ENCODE results near the gene SNPH.

DNA sequence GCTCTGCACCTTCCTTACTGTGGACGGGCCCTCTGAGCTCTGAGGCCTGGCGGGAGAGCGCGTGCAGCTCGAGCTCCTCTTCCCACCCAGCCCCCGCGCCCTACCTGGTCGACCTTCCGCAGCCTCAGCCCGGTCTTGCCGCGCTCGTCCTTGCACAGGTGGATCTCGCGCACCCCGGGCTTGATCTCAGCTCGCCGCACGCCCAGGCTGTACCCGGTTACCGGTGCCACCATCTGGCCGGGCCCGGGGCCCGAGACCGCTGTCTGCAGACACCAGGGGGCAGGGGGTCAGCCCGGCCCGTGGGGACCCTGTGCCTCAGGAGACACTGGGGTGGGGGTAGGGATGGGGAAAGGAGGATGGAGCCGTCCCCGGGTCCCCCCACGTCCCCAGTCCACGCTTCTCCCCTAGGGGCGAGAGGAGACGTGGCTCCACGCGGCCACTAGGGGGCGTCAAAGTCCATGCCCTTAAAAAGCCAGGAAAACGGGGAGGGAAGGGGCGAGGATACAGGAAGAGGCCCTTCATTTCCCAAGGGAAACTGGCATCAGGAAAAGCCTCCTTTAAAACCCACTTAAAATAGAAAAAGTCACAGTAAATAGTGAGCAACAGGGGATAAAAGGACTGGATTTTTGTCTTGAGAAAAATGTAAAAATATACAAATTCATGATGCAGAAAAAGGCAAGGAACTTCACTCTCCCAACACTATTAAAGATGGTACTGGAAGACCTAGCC is 47.3 kb downstream of the SNPH start:
- TF ChIP-seq, protein P1, sequence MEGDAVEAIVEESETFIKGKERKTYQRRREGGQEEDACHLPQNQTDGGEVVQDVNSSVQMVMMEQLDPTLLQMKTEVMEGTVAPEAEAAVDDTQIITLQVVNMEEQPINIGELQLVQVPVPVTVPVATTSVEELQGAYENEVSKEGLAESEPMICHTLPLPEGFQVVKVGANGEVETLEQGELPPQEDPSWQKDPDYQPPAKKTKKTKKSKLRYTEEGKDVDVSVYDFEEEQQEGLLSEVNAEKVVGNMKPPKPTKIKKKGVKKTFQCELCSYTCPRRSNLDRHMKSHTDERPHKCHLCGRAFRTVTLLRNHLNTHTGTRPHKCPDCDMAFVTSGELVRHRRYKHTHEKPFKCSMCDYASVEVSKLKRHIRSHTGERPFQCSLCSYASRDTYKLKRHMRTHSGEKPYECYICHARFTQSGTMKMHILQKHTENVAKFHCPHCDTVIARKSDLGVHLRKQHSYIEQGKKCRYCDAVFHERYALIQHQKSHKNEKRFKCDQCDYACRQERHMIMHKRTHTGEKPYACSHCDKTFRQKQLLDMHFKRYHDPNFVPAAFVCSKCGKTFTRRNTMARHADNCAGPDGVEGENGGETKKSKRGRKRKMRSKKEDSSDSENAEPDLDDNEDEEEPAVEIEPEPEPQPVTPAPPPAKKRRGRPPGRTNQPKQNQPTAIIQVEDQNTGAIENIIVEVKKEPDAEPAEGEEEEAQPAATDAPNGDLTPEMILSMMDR (conservative IDR thresholded peaks at IDR 0.05; ENCODE audit: low read depth, low read length) = peak; percentile 96
- TF ChIP-seq EZH2 (IDR thresholded peaks at IDR 0.05; ENCODE audit: borderline replicate concordance, low read depth, low read length, poor library complexity, severe bottlenecking) = no peak

Measured in A673 (cell line).